HK-2 (cell line): ENCODE measurements around the gene CDK8.

Source experiments
- DNase-seq: peaks from one replicate; pipeline ENCODE4 v3.0.0-alpha.2; 2018; ENCODE audit not compliant: unreplicated experiment

Gene CDK8

GRCh38 chr13:26445092-26445491, 191.2 kb downstream of the CDK8 start:
- DNase-seq, result no peak

DNA sequence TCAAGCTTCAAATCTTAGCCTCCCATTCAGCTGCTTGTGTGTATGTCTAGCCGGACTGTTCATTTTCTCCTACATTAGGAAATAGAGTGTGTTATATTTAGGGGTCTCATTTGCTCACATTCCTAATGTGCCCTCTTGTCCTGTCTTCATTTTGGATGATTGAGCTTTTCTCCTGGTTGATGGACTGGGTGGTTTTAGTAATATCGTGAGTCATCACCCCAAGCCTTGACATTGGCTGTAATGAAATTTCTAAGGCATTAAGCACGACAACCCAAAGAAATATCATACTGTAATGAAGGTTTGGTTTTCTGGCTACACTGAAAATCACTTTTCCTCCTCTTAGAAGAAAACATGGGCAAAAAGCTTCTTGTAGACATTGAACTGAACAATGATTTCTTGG, 192.8 kb downstream of the CDK8 start:
- DNase-seq, result no peak

DNA sequence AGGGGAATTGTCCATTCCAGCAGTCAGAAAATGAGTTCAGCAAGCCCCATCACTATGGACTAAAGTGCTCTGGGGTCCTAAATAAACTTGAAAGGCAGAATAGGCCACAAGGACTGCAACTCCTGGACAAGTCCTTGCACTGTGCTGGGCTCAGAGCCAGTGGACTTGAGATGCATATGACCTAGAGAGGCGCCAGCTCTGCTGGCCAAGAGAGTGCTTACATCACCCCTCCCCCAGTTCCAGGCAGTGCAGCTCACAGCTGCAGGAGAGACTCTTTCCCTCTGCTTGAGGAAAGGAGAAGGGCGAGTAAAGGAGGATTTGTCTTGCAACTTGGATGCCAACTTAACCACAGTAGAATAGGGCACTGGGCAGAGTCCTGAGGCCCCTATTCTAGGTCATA, 194.1 kb downstream of the CDK8 start:
- no peak for DNase-seq

DNA sequence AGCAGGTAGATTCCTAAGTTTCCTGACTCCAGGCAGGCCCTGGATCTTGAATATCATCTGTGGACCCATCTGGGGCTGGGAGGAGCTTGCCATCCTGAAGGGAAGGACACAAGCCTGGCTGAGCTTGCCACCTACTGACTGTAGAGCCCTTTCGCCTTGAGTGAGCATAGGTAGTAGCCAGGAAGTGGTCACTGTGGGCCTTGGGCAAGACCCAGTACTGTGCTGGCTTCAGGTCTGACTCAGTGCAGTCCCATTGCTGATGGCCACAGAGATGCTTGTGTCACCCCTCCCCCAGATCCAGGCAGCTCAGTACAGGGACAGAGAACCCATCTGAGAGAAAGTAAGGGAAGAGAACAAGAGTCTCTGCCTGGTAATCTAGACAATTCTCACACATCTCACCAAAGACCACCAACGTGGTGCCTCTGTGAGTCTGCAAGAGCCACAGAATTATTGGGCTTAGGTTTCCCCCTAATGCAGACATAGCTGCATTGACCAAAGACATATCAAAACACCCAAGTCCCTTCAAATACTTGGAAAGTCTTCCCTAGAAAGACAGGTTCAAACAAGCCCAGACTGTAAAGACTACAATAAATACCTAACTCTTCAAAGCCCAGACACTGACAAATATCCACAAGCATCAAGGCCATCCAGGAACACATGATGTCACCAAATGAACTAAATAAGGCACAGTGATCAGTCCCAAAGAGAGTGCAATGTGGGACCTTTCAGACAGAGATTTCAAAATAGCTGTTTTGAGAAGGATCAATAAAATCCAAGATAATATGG, 195.3 kb downstream of the CDK8 start:
- peak; percentile 12 for DNase-seq
